ENCODE data around the gene DGCR2. TPM values are rescaled to one million over a fixed set of nuclear protein-coding genes. Genes with fewer than 3 reads are reported as not detected.
A peak's percentile ranks its signal among the peaks of the same experiment; 100 is the strongest.
"Not testable (repeated sequence)": the region's sequence is repeated elsewhere in the genome, so short reads cannot be mapped to it uniquely, and the experiment has no call there.

DGCR2 gene
- total RNA-seq, 2 donors from 2014 or later, result 9.5 to 23.6 TPM

- DNase-seq (ENCODE audit: low spot score in 2 of 2) (no peak), ATAC-seq (no peak)
- Mint-ChIP-seq H3K36me3 (no peaks in the 10 kb centered on the region), H3K27ac (no peak overlapping the region), H3K9me3 (no peaks in the 10 kb centered on the region)
These were observed 116.3 kb downstream of the DGCR2 start for GRCh38 chr22:19005905-19006304.

- ATAC-seq (no peak), DNase-seq (ENCODE audit: low spot score in 2 of 2) (no peak)
- H3K9me3 Mint-ChIP-seq, result no peaks in the 10 kb centered on the region
- H3K36me3 Mint-ChIP-seq, result no peaks in the 10 kb centered on the region
- no peak overlapping the region for H3K27ac Mint-ChIP-seq
These were observed 117.7 kb downstream of the DGCR2 start for GRCh38 chr22:19004471-19004870.

DNA sequence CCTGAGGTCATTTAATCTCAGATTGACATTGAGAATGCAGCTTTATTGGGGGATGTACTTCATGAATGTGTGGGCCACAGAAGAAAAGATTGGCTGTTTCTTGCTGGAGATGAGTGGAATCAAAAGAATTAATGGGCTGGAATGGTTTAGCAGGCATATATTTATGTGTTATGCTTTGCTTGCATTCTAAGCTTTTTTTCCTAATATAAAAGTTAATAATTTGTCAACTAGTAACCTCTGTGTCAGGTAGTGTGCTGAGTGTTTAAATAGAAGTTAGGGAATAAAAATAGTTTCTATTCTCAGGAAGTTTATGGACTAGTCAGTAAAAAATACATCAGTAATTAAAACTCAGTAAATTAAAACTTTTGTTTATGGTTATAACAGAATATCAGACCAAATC, 118.7 kb downstream of the DGCR2 start:
- H3K27ac Mint-ChIP-seq, result no peak overlapping the region
- ATAC-seq, result no peak
- H3K9me3 Mint-ChIP-seq, result no peaks in the 10 kb centered on the region
- DNase-seq (ENCODE audit: low spot score in 2 of 2), result no peak
- H3K36me3 Mint-ChIP-seq, result no peaks in the 10 kb centered on the region

DNA sequence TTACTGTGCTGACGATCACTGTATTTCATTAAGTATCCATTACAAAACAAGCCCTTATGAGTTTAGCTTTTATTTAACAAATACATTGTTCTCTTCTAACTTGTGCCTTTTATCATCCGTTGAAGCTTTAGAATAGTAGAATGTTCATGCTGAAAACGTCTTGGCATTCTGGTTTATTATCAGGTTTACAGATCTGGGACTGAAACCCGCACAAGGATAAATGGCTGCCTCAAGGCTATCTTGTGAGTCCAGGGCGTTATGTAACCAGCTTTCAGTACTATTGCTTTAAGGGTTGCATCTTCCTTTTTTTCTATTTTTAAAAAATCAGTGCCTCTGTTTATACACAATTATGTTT, 119.6 kb downstream of the DGCR2 start:
- DNase-seq (ENCODE audit: low spot score in 2 of 2), result no peak
- Mint-ChIP-seq H3K36me3 (no peaks in the 10 kb centered on the region), H3K27ac (no peak overlapping the region), H3K9me3 (no peaks in the 10 kb centered on the region)
- ATAC-seq, result no peak

- no peak overlapping the region for H3K27ac Mint-ChIP-seq
- H3K36me3 Mint-ChIP-seq, result no peaks in the 10 kb centered on the region
- H3K9me3 Mint-ChIP-seq, result no peaks in the 10 kb centered on the region
- ATAC-seq (no peak), DNase-seq (ENCODE audit: low spot score in 2 of 2) (no peak)
These were observed 121.0 kb downstream of the DGCR2 start for GRCh38 chr22:19001204-19001603.

DNA sequence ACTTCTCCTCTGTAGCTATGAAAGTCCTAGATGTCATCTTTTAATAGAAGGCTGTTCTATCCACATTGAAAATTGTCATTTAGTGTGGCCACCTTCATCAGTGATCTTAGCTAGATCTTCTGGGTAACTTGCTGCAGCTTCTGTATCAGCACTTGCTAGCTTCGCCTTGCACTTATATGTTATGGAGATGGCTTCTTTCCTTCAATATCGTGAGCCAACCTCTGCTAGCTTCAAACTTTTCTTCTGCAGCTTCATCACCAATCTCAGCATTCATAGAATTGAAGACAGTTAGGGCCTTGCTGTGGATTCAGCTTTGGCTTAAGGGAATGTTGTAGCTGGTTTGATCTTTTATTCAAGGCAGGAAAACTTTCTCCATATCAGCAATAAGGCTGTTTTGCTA, 122.1 kb downstream of the DGCR2 start:
- DNase-seq (ENCODE audit: low spot score in 2 of 2); H3K9me3 Mint-ChIP-seq: not testable (repeated sequence)

GRCh38 chr22:18999416-18999815, 122.8 kb downstream of the DGCR2 start:
- no peak for DNase-seq (ENCODE audit: low spot score in 2 of 2)
- no peak for ATAC-seq
- no peak overlapping the region for H3K27ac Mint-ChIP-seq
- no peaks in the 10 kb centered on the region for H3K36me3 Mint-ChIP-seq
- H3K9me3 Mint-ChIP-seq, result no peaks in the 10 kb centered on the region

More for the DNA sequence above, 122.1 kb downstream of the DGCR2 start:
- H3K27ac Mint-ChIP-seq, H3K36me3 Mint-ChIP-seq, ATAC-seq: not testable (repeated sequence)

DNA sequence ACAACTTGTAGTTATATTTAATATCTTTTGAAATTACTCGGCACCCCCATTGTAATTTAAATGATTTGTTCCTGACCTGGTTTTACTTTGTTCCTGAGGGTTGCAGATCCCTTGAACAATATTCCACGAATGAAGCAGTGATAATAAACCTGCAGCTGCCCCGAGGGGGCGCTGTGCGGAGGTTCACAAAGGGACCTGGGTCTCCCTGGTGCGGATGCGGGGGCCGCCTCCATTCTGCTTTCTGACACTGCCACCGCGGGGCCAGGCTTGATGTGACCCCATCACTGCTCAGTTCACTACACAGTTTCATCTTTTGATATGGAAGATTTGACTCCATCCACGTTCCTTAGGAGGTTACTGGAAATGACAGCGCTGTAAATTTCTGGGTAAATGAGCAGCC, 123.2 kb downstream of the DGCR2 start:
- no peaks in the 10 kb centered on the region for H3K9me3 Mint-ChIP-seq
- peak in 1 of 2 donors; percentile 35 for ATAC-seq
- H3K27ac Mint-ChIP-seq, result no peak overlapping the region
- DNase-seq (ENCODE audit: low spot score in 2 of 2), result peak in 1 of 2 donors; percentile 16
- no peaks in the 10 kb centered on the region for H3K36me3 Mint-ChIP-seq

DNA sequence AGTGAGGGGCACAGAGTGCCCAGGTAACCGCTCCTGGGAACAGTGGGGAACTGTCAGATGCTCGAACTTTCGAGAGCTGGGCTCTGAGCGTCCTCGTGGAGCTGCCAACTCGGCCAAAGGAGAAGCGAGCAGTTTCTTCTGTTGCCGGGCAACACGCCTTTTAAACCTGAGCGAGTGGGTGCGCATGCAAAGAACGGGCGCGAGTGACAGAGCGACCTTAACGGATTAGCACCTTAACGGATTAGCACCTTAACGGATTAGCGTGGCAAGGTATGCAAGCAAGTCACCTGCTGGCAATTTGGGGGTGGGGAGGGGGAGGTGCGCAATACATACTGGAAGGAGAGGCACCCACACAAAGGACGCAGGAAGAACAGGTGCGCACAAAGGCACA, 124.3 kb downstream of the DGCR2 start:
- ATAC-seq, result no peak
- DNase-seq (ENCODE audit: low spot score in 2 of 2), result no peak
- H3K9me3 Mint-ChIP-seq, result no peaks in the 10 kb centered on the region
- H3K36me3 Mint-ChIP-seq, result no peaks in the 10 kb centered on the region
- no peak overlapping the region for H3K27ac Mint-ChIP-seq

GRCh38 chr22:18997306-18997924, 124.8 kb downstream of the DGCR2 start:
- no peaks in the 10 kb centered on the region for H3K36me3 Mint-ChIP-seq
- H3K27ac Mint-ChIP-seq, result no peak overlapping the region
- H3K9me3 Mint-ChIP-seq, result no peaks in the 10 kb centered on the region
- DNase-seq (ENCODE audit: low spot score in 2 of 2), result no peak
- ATAC-seq, result no peak

- ATAC-seq (no peak), DNase-seq (ENCODE audit: low spot score in 2 of 2) (no peak)
- Mint-ChIP-seq H3K36me3 (no peaks in the 10 kb centered on the region), H3K27ac (no peak overlapping the region), H3K9me3 (no peaks in the 10 kb centered on the region)
These were observed 125.8 kb downstream of the DGCR2 start for GRCh38 chr22:18996376-18996900.

DNA sequence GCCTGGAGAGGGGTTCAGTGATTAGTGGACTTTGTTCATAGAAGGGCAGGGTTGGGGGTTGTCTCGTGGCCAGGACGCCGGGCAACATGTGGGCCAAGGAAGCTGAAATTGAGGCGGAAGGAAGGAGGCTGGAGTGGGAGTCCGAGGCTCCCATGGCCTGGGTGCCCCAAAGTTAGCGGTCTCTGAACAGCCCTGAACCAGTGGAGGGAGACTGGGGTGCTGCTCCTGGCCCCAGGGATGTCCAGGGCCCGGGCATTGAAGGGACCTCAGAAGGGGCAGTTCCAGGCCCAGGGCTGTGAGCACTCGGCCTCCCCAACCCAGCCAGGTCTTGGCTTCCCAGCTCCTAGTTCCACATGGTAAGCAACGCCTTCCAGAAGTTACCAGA, 126.9 kb downstream of the DGCR2 start:
- Mint-ChIP-seq H3K27ac (no peak overlapping the region), H3K9me3 (no peaks in the 10 kb centered on the region), H3K36me3 (no peaks in the 10 kb centered on the region)
- no peak for DNase-seq (ENCODE audit: low spot score in 2 of 2)
- ATAC-seq, result no peak

- no peak overlapping the region for H3K27ac Mint-ChIP-seq
- ATAC-seq (no peak), DNase-seq (ENCODE audit: low spot score in 2 of 2) (no peak)
- no peaks in the 10 kb centered on the region for H3K36me3 Mint-ChIP-seq
- H3K9me3 Mint-ChIP-seq, result no peaks in the 10 kb centered on the region
These were observed 127.4 kb downstream of the DGCR2 start for GRCh38 chr22:18994701-18995326.

GRCh38 chr22:18994056-18994455, 128.2 kb downstream of the DGCR2 start:
- Mint-ChIP-seq H3K9me3 (no peaks in the 10 kb centered on the region), H3K36me3 (no peaks in the 10 kb centered on the region), H3K27ac (no peak overlapping the region)
- ATAC-seq, result no peak
- DNase-seq (ENCODE audit: low spot score in 2 of 2), result no peak

DNA sequence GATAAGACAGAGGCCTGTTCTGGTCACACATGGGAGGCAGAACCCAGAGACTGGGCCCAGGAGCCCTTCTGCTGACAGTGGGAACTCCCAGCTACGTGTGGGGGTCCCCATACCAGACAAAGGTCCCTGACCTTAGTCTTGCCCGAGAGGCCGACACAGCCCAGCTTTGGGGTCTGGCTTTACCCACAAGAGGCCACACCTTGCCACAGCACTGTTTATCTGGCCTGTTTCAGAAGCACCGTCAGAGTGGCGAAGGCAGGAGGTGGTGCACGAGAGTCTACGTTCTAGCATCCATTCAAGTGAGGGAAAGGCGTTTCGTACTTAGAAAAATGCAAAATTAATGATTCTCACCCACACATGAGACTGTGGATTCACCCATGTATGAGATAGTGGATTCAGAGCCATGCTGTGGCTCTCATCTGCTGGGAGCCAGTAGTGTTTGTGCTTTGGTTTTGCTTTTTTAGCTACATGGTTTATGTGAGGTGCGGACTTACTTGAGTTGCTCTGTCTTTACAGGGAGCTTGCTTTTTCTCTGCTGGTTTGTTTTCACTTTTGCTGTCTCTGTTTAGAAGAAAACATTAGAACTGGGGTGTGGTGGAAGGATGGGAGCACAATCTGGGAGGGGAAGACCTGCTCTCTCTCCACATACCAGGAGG, 129.5 kb downstream of the DGCR2 start:
- no peaks in the 10 kb centered on the region for H3K9me3 Mint-ChIP-seq
- H3K27ac Mint-ChIP-seq, result no peak overlapping the region
- H3K36me3 Mint-ChIP-seq, result no peaks in the 10 kb centered on the region
- ATAC-seq (no peak), DNase-seq (ENCODE audit: low spot score in 2 of 2) (no peak)

- DNase-seq (ENCODE audit: low spot score in 2 of 2) (no peak), ATAC-seq (no peak)
- Mint-ChIP-seq H3K36me3 (no peaks in the 10 kb centered on the region), H3K9me3 (no peaks in the 10 kb centered on the region), H3K27ac (no peak overlapping the region)
These were observed 130.3 kb downstream of the DGCR2 start for GRCh38 chr22:18991821-18992442.

DNA sequence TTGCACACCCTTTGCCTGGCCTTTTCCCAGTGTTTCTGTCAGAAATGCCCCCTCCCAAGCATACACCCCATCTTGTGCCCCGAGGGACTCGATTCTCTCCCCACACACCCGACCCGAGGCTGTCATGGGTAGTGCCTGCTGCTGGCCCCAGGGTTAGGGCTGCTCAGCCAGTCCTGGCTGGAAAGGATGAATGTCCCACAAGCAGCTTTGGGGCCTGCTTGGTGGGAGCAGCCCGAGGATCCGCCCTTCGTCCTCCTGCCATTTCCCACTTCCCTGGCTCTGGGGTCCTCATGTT, 131.1 kb downstream of the DGCR2 start:
- Mint-ChIP-seq H3K9me3 (no peaks in the 10 kb centered on the region), H3K36me3 (no peaks in the 10 kb centered on the region), H3K27ac (no peak overlapping the region)
- ATAC-seq (no peak), DNase-seq (ENCODE audit: low spot score in 2 of 2) (no peak)
